Measurements from ENCODE around the gene UBA52. TPM values are rescaled to one million over a fixed set of nuclear protein-coding genes. Genes with fewer than 3 reads are reported as not detected.

UBA52 gene
- total and polyA plus RNA-seq, 2 of the 13 experiments (the other 11 are each of a cell fraction or from before 2014, with no cell fraction given) = 959 to 1,782 TPM

DNA sequence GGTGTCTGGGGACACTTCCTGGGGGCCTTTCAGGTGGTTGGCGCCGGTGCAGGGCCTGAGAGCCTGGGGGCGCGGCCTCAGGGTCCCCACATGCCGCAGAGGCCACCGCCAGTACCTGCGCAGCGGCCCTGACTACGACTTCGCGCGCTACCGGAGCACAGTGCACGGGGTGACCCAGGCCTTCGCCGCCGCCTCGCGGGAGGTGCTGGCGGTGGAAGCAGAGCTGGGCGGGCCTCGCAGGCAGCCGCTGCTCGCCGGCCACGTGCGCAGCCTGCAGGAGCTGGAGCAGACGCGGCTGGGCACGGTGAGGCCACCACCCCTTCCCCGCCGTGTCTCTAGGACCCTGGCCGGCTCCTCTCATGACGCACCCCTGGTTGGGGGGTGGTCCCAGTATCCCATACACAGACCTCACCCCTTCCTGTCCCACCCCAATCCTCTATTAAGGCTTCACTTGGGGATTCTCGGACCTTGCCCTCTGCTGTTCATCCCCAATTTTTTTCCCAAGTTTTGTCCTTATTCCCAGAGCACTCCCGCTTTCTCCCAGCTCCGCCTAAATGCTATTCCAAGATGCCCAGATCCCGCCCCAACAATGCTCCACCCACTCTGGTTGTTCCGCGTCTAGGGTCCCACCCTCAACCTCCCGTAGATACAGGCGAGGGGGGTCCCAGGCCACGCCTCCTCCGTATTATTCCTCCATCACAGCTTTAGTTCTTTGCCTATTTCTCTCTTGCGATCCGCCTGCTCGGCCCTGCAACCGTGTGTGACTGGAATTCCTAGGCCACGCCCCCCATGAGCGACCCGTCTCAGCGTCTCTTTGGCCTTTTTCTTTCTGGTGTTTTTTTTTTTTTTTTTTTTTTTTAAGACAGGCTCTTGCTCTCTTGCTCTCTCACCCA, 18.0 kb downstream of the UBA52 start (continued):
- TF ChIP-seq ZNF451 (CRISPR knock-in tag; IDR thresholded peaks at IDR 0.05) (peak; percentile 66; the same call in 1 of the 2 replicates), ZNF569 (CRISPR knock-in tag; IDR thresholded peaks at IDR 0.05; ENCODE audit: borderline replicate concordance) (peak; percentile 52; the same call in 1 of the 2 replicates), ZKSCAN8 (CRISPR knock-in tag; IDR thresholded peaks at IDR 0.05; ENCODE audit: borderline replicate concordance) (no peak), ZNF572 (CRISPR knock-in tag; IDR thresholded peaks at IDR 0.05) (no peak), ZNF670 (CRISPR knock-in tag; IDR thresholded peaks at IDR 0.05; ENCODE audit: borderline replicate concordance) (no peak; the same call in 1 of the 2 replicates), SRSF1 (optimal IDR thresholded peaks at IDR 0.05; ENCODE audit: low read depth, low read length) (no peak), ELF4 (CRISPR knock-in tag; IDR thresholded peaks at IDR 0.05; ENCODE audit: borderline replicate concordance) (no peak), MED1 (CRISPR knock-in tag; IDR thresholded peaks at IDR 0.05) (peak; percentile 81), ZNF264 (CRISPR knock-in tag; IDR thresholded peaks at IDR 0.05) (no peak; the same call in 1 of the 2 replicates), ZNF687 (CRISPR knock-in tag; IDR thresholded peaks at IDR 0.05) (peak; percentile 99), STAT5B (CRISPR knock-in tag; IDR thresholded peaks at IDR 0.05) (no peak), ZBTB3 (CRISPR knock-in tag; IDR thresholded peaks at IDR 0.05; ENCODE audit: borderline replicate concordance, low read depth) (no peak), NONO (IDR thresholded peaks at IDR 0.05) (no peak), NONO (CRISPR knock-in tag; conservative IDR thresholded peaks at IDR 0.05) (no peak), NFIC (IDR thresholded peaks at IDR 0.05; ENCODE audit: low read length) (no peak), ZNF704 (CRISPR knock-in tag; IDR thresholded peaks at IDR 0.05; ENCODE audit: borderline replicate concordance) (peak; percentile 98), JDP2 (CRISPR knock-in tag; IDR thresholded peaks at IDR 0.05; ENCODE audit: borderline replicate concordance) (no peak), ZSCAN12 (CRISPR knock-in tag; IDR thresholded peaks at IDR 0.05) (peak; percentile 96), DNMT3B (CRISPR knock-in tag; conservative IDR thresholded peaks at IDR 0.05) (no peak), ZKSCAN1 (IDR thresholded peaks at IDR 0.05; ENCODE audit: low read length) (no peak), SP2 (CRISPR knock-in tag; IDR thresholded peaks at IDR 0.05) (peak; percentile 50; the same call in 1 of the 2 replicates), CAMTA2 (CRISPR knock-in tag; IDR thresholded peaks at IDR 0.05; ENCODE audit: borderline replicate concordance) (peak; percentile 81; the same call in 1 of the 2 replicates), ZNF547 (CRISPR knock-in tag; IDR thresholded peaks at IDR 0.05) (peak; percentile 83; the same call in 1 of the 2 replicates)
- TF ChIP-seq, protein P1, sequence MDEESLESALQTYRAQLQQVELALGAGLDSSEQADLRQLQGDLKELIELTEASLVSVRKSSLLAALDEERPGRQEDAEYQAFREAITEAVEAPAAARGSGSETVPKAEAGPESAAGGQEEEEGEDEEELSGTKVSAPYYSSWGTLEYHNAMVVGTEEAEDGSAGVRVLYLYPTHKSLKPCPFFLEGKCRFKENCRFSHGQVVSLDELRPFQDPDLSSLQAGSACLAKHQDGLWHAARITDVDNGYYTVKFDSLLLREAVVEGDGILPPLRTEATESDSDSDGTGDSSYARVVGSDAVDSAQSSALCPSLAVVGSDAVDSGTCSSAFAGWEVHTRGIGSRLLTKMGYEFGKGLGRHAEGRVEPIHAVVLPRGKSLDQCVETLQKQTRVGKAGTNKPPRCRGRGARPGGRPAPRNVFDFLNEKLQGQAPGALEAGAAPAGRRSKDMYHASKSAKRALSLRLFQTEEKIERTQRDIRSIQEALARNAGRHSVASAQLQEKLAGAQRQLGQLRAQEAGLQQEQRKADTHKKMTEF (CRISPR knock-in tag; IDR thresholded peaks at IDR 0.05) = no peak
